HTR-8/SVneo (cell line): Measurements from ENCODE around the gene SLC26A3.
A peak's percentile ranks its signal among the peaks of the same experiment; 100 is the strongest.

ENCODE experiments used
- DNase-seq: peaks from one replicate; pipeline ENCODE4 v3.0.0; 2011; ENCODE audit warnings: low spot score, mixed read lengths; ENCODE audit not compliant: insufficient read length
- FAIRE-seq: peaks from 2 replicates; lab custom pipeline; 2011; peaks lifted over from hg19 to GRCh38; lab: Jason Lieb, UNC

The SLC26A3 gene

GRCh38 chr7:107818622-107819021, 15.6 kb upstream of the SLC26A3 start:
- DNase-seq: no peak
- no peak for FAIRE-seq

- no peak for FAIRE-seq
These were observed 13.1 kb upstream of the SLC26A3 start for GRCh38 chr7:107816011-107816566.

GRCh38 chr7:107815254-107815882, 12.3 kb upstream of the SLC26A3 start:
- no peak for DNase-seq
- FAIRE-seq: no peak

More at GRCh38 chr7:107816011-107816566, 13.1 kb upstream of the SLC26A3 start:
- no peak for DNase-seq

GRCh38 chr7:107813524-107813923, 10.5 kb upstream of the SLC26A3 start:
- FAIRE-seq (no peak), DNase-seq (no peak)

- FAIRE-seq (no peak), DNase-seq (no peak)
These were observed 8.9 kb upstream of the SLC26A3 start for GRCh38 chr7:107811934-107812333.

GRCh38 chr7:107810626-107811025, 7.6 kb upstream of the SLC26A3 start:
- DNase-seq: no peak
- FAIRE-seq: no peak

GRCh38 chr7:107809179-107809578, 6.2 kb upstream of the SLC26A3 start:
- no peak for DNase-seq
- peak; percentile 13 for FAIRE-seq

GRCh38 chr7:107799647-107800264, 3.3 kb downstream of the SLC26A3 start:
- DNase-seq (no peak), FAIRE-seq (no peak)

GRCh38 chr7:107792364-107792763, 10.7 kb downstream of the SLC26A3 start:
- no peak for DNase-seq
- no peak for FAIRE-seq

GRCh38 chr7:107789647-107790046, 13.4 kb downstream of the SLC26A3 start:
- DNase-seq (no peak), FAIRE-seq (no peak)

GRCh38 chr7:107788662-107789061, 14.4 kb downstream of the SLC26A3 start:
- no peak for FAIRE-seq
- no peak for DNase-seq

GRCh38 chr7:107788216-107788615, 14.8 kb downstream of the SLC26A3 start:
- FAIRE-seq (no peak), DNase-seq (no peak)

- no peak for FAIRE-seq
- DNase-seq: no peak
These were observed 17.1 kb downstream of the SLC26A3 start for GRCh38 chr7:107785926-107786325.

GRCh38 chr7:107785170-107785569, 17.9 kb downstream of the SLC26A3 start:
- DNase-seq (no peak), FAIRE-seq (no peak)

GRCh38 chr7:107783648-107784047, 19.4 kb downstream of the SLC26A3 start:
- DNase-seq: no peak
- FAIRE-seq: no peak

- no peak for FAIRE-seq
- no peak for DNase-seq
These were observed 20.6 kb downstream of the SLC26A3 start for GRCh38 chr7:107782374-107782773.

GRCh38 chr7:107779647-107780099, 23.4 kb downstream of the SLC26A3 start:
- no peak for DNase-seq
- FAIRE-seq: no peak

- DNase-seq: no peak
- no peak for FAIRE-seq
These were observed 24.7 kb downstream of the SLC26A3 start for GRCh38 chr7:107778283-107778682.

GRCh38 chr7:107777702-107778101, 25.3 kb downstream of the SLC26A3 start:
- FAIRE-seq: no peak
- DNase-seq: no peak

GRCh38 chr7:107773027-107773426, 30.0 kb downstream of the SLC26A3 start:
- DNase-seq: no peak
- FAIRE-seq: no peak

GRCh38 chr7:107768263-107768662, 34.8 kb downstream of the SLC26A3 start:
- FAIRE-seq: no peak

GRCh38 chr7:107767391-107767790, 35.6 kb downstream of the SLC26A3 start:
- FAIRE-seq: no peak

More at GRCh38 chr7:107768263-107768662, 34.8 kb downstream of the SLC26A3 start:
- DNase-seq: no peak

More at GRCh38 chr7:107767391-107767790, 35.6 kb downstream of the SLC26A3 start:
- DNase-seq: no peak
